LNCaP clone FGC (cell line): ENCODE results near the gene EVPL.

Source experiments
- DNase-seq: peaks from one replicate; pipeline ENCODE4 v3.0.0-alpha.2; 2011; ENCODE audit warnings: low read depth
- H3K4me3 ChIP-seq: 2 replicates; pipeline ENCODE4 v1.5.1; 2011; ENCODE audit warnings: mild to moderate bottlenecking, low read depth, low read length, control low read depth
- CTCF ChIP-seq: IDR thresholded peaks from 2 replicates; pipeline ENCODE4 v1.5.1; 2012; ENCODE audit warnings: mild to moderate bottlenecking; ENCODE audit not compliant: control insufficient read depth, insufficient read depth; ENCODE audit errors: extremely low read depth

EVPL gene

GRCh38 chr17:76017481-76018339 lies 9.4 kb downstream of the EVPL start:
- no peak overlapping the region for H3K4me3 ChIP-seq
- DNase-seq: no peak
- no peak for TF ChIP-seq CTCF

GRCh38 chr17:76014925-76015261 lies 12.2 kb downstream of the EVPL start:
- DNase-seq: no peak
- H3K4me3 ChIP-seq: no peak overlapping the region
- TF ChIP-seq CTCF: no peak

GRCh38 chr17:76014100-76014924 lies 12.8 kb downstream of the EVPL start:
- TF ChIP-seq CTCF: peak; percentile 88
- no peak for DNase-seq
- no peak overlapping the region for H3K4me3 ChIP-seq

- no peak for DNase-seq
- no peak overlapping the region for H3K4me3 ChIP-seq
- no peak for TF ChIP-seq CTCF
Measured at GRCh38 chr17:76013377-76013932, 13.7 kb downstream of the EVPL start.

- TF ChIP-seq CTCF: no peak
- no peak overlapping the region for H3K4me3 ChIP-seq
- DNase-seq: no peak
Measured at GRCh38 chr17:76011951-76012350, 15.2 kb downstream of the EVPL start.

GRCh38 chr17:76009969-76010661 lies 17.0 kb downstream of the EVPL start:
- TF ChIP-seq CTCF: no peak
- DNase-seq: no peak

More at GRCh38 chr17:76009969-76010661, 17.0 kb downstream of the EVPL start:
- no peak overlapping the region for H3K4me3 ChIP-seq
